Epithelial cell of proximal tubule (primary cell): ENCODE measurements around the gene GRID1. TPM values are rescaled to one million over a fixed set of nuclear protein-coding genes. Genes with fewer than 3 reads are reported as not detected.

ENCODE experiments used
- DNase-seq: peaks from one replicate; pipeline ENCODE4 v3.0.0-alpha.2; 2011; ENCODE audit warnings: low read depth
- H3K4me3 ChIP-seq: 2 replicates; pipeline ENCODE4 v1.5.1; 2011; ENCODE audit warnings: low read depth, mild to moderate bottlenecking, low read length
- total RNA-seq: library from RNA; depleted of rRNA; stranded (reverse); fragments of >200 nt; gene quantifications from 2 replicates; pipeline ENCODE4 v1.2.3, GENCODE V29; 2015
- TF ChIP-seq, protein P1 (sequence below): conservative IDR thresholded peaks from 2 replicates; pipeline ENCODE4 v1.5.1; 2012; ENCODE audit warnings: low read depth, mild to moderate bottlenecking, low read length

The GRID1 gene
- total RNA-seq, 1 donor from 2014 or later, result 0.52 TPM

DNA sequence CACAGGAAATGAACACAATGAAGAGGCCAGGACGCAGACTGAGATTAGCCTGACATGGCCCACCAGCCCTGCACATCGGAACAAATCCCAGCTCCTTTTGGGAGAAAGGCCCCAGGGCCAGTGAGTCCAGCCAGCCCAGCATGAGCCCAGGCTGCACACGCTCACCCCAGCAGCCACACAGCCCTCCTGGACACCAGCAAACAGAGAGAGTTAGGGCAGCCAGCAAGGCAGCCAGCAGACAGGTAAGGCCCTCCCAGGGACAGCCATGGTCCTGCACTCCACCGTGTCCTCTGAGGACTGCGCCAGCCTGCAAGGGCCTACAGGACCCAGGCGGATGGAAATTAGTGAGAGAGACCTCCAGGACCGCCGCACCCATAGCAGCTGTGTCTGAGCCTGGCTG lies 8.1 kb upstream of the GRID1 start:
- no peak for DNase-seq
- H3K4me3 ChIP-seq, result no peak overlapping the region
- TF ChIP-seq, protein P1, sequence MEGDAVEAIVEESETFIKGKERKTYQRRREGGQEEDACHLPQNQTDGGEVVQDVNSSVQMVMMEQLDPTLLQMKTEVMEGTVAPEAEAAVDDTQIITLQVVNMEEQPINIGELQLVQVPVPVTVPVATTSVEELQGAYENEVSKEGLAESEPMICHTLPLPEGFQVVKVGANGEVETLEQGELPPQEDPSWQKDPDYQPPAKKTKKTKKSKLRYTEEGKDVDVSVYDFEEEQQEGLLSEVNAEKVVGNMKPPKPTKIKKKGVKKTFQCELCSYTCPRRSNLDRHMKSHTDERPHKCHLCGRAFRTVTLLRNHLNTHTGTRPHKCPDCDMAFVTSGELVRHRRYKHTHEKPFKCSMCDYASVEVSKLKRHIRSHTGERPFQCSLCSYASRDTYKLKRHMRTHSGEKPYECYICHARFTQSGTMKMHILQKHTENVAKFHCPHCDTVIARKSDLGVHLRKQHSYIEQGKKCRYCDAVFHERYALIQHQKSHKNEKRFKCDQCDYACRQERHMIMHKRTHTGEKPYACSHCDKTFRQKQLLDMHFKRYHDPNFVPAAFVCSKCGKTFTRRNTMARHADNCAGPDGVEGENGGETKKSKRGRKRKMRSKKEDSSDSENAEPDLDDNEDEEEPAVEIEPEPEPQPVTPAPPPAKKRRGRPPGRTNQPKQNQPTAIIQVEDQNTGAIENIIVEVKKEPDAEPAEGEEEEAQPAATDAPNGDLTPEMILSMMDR, result no peak

GRCh38 chr10:86373828-86374227 lies 7.2 kb upstream of the GRID1 start:
- TF ChIP-seq, protein P1, result no peak
- no peak overlapping the region for H3K4me3 ChIP-seq
- no peak for DNase-seq

DNA sequence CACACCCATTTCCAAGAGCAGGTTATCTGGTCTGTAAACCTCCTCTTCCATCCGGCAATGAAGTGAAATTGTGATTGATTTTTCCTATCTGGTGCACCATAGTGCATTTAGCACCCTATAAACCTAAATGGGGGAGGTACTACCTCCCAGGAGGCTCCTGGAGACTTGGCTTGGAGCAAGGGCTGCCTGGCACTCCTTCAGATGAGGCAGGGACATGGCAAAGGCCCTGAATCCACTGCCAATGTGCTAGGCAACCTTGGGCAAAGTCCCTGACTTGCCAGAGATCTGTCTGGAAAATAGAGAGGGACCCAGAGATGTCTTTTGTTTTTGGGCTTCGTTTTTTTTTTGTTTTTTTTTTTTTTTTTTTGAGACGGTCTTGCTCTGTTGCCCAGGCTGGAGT lies 6.7 kb upstream of the GRID1 start:
- H3K4me3 ChIP-seq, result no peak overlapping the region
- TF ChIP-seq, protein P1, result no peak
- no peak for DNase-seq

DNA sequence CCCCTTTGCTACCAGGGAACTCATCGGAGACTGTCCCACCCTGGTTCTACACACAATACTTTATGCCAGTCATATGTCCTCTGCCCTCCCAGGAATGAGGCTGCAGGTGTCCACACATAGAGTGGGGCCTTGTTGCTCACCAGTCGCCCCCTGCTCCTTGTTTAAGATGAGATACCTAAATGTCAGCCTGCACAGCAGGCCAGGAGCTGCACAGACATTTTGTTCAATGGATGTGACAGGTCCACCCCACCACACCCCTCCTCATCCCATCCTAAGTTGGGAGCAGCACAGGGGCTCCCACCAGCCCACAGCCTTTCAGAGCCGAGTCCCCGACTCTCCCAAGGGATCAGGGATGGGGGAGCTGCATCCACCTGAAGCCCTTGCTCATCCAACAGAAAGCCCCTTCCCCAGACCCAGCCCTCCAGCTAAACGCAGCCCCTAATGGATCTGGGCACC lies 6.2 kb upstream of the GRID1 start:
- H3K4me3 ChIP-seq, result no peak overlapping the region
- TF ChIP-seq, protein P1, result no peak
- no peak for DNase-seq

DNA sequence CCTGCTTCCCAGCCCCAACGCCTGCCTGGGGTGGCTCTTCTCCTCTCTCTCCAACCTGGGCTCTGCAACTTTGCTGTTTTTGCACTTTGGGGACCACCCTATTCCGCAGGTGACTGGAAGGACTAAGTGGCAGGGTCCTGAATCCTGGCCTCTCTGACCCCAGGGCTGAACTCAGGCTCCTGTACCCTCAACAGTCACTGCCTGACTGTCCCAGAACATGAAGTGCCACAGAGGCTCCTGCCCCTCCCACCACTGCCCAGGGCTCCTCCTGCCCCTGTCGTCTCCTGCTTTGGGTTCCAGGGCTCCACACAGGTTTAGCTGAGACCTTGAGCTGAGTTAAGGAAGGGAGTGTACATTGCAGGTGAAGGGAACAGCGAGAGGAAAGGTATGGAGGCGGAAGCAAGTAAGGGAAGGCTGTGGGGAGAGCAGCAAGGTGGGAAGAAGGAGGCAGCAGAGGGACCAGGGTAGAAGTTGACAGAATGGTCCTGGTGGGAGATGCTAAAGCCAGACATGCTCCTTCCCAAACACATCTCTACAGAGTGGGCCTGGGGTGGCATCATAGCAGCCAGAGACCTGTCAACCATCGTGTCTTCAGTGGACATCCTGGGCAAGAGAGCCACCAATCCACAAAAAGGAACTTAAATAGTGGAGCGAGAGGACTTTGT lies 5.7 kb upstream of the GRID1 start:
- no peak for DNase-seq
- TF ChIP-seq, protein P1, result no peak
- H3K4me3 ChIP-seq, result no peak overlapping the region

- TF ChIP-seq, protein P1, result no peak
- DNase-seq, result no peak
- H3K4me3 ChIP-seq, result no peak overlapping the region
Measured at GRCh38 chr10:86371691-86372090, 5.1 kb upstream of the GRID1 start.

DNA sequence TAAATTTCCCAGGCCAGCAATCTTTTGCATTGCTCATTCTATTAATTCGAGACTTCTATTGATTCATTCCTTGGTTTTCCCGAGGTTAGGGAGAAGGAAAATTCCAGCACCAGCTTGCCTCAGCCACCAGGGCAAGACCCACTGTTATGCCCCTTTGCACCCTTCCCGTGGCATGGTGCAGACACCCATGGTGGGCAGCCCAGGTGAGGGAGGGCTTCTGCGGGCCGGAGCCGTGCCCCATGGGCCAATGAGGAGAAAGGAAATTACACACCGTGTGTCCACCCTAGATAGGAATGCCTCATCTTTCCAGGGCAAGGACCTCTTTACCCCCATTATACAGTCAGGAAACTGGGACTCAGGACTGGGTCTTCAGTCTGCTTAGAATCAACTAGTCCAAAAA lies 4.5 kb upstream of the GRID1 start:
- TF ChIP-seq, protein P1, result no peak
- DNase-seq, result no peak
- no peak overlapping the region for H3K4me3 ChIP-seq
